Measurements from ENCODE around the gene STXBP2.

DNA sequence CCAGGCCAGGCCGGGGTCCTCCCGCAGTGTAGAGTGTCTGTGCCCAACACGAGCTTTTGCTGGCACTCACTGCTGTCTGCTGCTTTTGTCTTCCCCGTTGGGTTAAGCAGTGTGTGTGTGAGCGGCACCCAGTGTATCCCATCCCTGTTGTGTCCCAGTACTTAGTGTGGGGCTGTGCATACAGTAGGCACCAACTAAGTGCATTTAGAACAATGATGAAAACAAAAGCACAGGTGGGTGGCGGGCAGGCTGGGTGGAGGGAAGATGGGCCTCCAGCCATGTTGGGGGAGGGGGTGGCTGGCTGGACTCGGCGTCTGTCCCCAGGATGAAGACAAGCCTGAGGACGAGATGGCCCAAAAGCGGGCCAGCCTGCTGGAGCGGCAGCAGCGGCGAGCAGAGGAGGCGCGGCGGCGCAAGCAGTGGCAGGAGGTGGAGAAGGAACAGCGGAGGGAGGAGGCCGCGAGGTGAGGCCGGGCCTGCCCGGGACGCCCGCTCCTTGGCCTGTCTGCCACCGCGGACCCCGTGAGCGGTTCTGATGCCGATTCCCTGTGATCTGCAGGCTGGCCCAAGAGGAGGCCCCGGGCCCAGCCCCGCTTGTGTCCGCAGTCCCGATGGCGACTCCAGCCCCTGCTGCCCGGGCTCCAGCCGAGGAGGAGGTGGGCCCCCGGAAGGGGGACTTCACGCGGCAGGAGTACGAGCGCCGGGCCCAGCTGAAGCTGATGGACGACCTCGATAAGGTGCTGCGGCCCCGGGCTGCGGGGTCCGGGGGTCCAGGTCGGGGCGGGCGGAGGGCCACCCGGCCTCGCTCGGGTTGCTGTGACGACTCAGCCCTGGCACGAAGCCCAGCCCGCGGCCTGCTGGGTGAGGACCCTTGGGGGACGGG, 21.8 kb upstream of the STXBP2 start:
- TF ChIP-seq, protein P1, sequence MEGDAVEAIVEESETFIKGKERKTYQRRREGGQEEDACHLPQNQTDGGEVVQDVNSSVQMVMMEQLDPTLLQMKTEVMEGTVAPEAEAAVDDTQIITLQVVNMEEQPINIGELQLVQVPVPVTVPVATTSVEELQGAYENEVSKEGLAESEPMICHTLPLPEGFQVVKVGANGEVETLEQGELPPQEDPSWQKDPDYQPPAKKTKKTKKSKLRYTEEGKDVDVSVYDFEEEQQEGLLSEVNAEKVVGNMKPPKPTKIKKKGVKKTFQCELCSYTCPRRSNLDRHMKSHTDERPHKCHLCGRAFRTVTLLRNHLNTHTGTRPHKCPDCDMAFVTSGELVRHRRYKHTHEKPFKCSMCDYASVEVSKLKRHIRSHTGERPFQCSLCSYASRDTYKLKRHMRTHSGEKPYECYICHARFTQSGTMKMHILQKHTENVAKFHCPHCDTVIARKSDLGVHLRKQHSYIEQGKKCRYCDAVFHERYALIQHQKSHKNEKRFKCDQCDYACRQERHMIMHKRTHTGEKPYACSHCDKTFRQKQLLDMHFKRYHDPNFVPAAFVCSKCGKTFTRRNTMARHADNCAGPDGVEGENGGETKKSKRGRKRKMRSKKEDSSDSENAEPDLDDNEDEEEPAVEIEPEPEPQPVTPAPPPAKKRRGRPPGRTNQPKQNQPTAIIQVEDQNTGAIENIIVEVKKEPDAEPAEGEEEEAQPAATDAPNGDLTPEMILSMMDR (IDR thresholded peaks at IDR 0.05; ENCODE audit: low read depth, low read length, missing input control): no peak
- no peak for TF ChIP-seq TAF1 (conservative IDR thresholded peaks at IDR 0.05)
- TF ChIP-seq, protein P2, sequence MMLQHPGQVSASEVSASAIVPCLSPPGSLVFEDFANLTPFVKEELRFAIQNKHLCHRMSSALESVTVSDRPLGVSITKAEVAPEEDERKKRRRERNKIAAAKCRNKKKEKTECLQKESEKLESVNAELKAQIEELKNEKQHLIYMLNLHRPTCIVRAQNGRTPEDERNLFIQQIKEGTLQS (IDR thresholded peaks at IDR 0.05): no peak
- TF ChIP-seq, protein P3, sequence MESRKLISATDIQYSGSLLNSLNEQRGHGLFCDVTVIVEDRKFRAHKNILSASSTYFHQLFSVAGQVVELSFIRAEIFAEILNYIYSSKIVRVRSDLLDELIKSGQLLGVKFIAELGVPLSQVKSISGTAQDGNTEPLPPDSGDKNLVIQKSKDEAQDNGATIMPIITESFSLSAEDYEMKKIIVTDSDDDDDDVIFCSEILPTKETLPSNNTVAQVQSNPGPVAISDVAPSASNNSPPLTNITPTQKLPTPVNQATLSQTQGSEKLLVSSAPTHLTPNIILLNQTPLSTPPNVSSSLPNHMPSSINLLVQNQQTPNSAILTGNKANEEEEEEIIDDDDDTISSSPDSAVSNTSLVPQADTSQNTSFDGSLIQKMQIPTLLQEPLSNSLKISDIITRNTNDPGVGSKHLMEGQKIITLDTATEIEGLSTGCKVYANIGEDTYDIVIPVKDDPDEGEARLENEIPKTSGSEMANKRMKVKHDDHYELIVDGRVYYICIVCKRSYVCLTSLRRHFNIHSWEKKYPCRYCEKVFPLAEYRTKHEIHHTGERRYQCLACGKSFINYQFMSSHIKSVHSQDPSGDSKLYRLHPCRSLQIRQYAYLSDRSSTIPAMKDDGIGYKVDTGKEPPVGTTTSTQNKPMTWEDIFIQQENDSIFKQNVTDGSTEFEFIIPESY (IDR thresholded peaks at IDR 0.05): no peak
- TF ChIP-seq, protein P4, sequence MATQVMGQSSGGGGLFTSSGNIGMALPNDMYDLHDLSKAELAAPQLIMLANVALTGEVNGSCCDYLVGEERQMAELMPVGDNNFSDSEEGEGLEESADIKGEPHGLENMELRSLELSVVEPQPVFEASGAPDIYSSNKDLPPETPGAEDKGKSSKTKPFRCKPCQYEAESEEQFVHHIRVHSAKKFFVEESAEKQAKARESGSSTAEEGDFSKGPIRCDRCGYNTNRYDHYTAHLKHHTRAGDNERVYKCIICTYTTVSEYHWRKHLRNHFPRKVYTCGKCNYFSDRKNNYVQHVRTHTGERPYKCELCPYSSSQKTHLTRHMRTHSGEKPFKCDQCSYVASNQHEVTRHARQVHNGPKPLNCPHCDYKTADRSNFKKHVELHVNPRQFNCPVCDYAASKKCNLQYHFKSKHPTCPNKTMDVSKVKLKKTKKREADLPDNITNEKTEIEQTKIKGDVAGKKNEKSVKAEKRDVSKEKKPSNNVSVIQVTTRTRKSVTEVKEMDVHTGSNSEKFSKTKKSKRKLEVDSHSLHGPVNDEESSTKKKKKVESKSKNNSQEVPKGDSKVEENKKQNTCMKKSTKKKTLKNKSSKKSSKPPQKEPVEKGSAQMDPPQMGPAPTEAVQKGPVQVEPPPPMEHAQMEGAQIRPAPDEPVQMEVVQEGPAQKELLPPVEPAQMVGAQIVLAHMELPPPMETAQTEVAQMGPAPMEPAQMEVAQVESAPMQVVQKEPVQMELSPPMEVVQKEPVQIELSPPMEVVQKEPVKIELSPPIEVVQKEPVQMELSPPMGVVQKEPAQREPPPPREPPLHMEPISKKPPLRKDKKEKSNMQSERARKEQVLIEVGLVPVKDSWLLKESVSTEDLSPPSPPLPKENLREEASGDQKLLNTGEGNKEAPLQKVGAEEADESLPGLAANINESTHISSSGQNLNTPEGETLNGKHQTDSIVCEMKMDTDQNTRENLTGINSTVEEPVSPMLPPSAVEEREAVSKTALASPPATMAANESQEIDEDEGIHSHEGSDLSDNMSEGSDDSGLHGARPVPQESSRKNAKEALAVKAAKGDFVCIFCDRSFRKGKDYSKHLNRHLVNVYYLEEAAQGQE (IDR thresholded peaks at IDR 0.05): no peak
- no peak for TF ChIP-seq EGR1 (IDR thresholded peaks at IDR 0.05; ENCODE audit: low read depth in 2 of 2)
- no peak for TF ChIP-seq YY1 (IDR thresholded peaks at IDR 0.05)
- no peak for TF ChIP-seq RXRA (IDR thresholded peaks at IDR 0.05)
- TF ChIP-seq HNF4A (conservative IDR thresholded peaks at IDR 0.05): no peak
- no peak for TF ChIP-seq RAD21 (IDR thresholded peaks at IDR 0.05)
- TF ChIP-seq, protein P5, sequence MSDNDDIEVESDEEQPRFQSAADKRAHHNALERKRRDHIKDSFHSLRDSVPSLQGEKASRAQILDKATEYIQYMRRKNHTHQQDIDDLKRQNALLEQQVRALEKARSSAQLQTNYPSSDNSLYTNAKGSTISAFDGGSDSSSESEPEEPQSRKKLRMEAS (IDR thresholded peaks at IDR 0.05): no peak
- no peak for TF ChIP-seq GABPA (IDR thresholded peaks at IDR 0.05 in 1 of 2, conservative IDR thresholded peaks at IDR 0.05 in 1 of 2)
